Measurements from ENCODE around the gene GPR137.
A peak's percentile ranks its signal among the peaks of the same experiment; 100 is the strongest.

Gene GPR137

DNA sequence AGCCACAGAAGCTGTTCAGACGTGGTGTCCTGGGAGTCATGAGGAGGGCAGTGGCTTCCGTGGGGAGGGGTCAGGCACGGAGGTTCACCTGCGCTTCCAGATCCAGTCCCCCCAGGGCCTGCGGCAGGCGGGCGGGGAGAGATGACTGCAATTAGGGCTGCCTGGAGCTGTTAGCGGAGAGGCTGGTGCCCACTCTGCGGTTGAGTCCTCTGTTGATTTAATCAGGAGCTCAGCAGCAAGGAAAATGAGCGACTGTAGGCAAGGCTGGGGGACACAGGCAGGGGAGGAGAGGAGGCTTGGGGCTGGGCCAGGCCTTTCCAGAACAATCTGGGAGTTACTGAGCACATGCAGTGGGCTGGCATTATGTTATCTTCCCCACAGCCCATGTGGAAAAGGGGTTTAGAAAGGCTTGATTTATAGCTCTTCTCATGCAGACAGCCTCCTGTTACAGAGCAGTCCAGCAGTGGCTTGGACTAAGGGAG lies 21.2 kb upstream of the GPR137 start:
- no peak for DNase-seq

DNA sequence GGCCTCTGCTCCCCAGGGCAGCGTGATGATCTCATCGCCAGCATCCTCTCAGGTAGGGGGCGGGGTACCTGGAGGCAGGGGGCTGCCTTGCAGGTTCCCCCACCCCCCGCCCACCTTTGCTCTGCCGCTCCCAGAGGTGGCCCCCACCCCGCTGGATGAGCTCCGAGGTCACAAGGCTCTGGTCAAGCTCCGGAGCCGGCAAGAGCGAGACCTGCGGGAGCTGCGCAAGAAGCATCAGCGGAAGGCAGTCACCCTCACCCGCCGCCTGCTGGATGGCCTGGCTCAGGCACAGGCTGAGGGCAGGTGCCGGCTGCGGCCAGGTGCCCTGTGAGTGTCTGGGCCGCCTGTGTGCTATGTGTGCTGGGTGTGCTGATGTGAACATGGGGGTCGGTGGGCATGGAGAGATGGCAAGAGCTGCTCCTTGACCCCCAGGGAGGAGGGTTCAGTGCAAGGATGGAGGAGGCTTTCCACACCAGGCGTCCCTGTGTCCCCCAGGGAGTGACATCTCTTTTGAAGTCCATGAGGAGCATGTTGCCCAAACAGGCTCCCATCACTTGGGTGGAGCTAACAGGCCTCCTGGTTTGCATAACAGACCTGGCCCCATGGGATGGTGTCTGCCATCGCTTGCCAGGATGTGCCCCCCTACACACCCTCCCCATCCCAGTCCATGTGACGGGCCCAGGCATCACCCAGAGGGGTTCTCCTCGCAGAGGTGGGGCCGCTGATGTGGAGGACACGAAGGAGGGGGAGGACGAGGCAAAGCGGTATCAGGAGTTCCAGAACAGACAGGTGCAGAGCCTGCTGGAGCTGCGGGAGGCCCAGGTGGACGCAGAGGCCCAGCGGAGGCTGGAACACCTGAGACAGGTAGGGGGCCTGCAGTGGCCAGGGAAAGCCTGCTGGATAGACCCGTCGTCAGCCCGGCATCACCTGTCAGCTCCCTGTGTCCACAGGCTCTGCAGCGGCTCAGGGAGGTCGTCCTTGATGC lies 20.2 kb upstream of the GPR137 start:
- DNase-seq: no peak

DNA sequence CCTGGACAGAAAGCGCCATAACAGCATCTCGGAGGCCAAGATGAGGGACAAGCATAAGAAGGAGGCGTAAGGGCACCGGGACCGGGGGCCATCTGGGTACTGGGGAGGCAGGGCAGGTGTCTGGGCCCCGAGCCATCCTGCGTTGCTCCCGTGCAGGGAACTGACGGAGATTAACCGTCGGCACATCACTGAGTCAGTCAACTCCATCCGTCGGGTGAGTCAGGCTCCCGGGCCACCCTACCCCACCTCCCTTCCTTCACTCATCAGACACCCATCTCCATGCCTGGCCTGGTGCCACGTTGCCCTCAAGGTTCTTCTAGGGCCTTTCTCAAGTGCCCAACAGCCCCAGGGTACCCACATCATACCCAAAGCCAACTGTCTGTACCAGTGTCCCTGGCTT lies 19.3 kb upstream of the GPR137 start:
- no peak for DNase-seq

GRCh38 chr11:64267207-64267945 lies 18.3 kb upstream of the GPR137 start:
- no peak for DNase-seq

DNA sequence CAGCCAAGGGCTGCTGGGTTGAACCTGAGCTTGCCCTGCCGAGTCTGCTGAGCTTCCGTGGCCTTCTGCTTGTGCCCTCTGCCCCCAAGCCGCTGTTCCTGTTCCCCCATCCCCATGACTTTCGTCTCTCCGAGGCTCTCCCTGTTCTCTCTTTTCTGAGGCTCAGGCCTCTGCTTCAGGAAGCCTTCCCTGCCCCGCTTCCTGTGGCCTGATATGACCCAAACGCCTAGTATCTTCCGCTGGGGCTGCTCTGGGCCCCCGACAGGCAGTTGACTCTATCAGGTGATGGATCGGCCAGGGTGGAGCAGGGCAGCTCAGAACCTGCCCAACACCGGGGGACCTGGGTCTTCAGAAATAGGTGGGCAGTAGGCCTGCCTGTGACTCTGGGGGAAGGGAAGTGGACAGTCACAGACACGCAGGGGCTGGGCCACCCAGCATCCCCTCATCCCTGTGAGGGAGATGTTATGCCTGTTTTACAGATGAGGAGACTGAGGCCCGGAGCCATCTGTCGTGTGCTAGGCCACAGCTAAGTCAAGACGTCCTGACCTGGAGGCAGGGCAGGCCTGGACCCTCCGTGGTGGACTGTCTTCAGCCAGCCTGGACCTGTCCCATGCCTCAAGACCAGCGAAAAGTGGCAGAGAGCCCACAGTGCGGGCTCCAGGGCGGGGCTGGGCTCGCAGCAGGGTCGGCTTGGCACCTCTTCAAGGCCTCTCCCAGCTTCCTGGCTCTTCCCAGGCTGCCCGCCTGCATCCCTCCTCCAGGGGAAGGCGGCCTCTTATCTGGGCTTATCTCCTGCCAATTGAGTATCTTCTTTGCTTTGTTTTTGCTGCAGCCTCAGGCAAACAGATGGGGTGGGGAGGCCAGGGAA lies 17.4 kb upstream of the GPR137 start:
- DNase-seq: no peak

- DNase-seq: no peak
These were observed 16.6 kb upstream of the GPR137 start for GRCh38 chr11:64268893-64269539.

DNA sequence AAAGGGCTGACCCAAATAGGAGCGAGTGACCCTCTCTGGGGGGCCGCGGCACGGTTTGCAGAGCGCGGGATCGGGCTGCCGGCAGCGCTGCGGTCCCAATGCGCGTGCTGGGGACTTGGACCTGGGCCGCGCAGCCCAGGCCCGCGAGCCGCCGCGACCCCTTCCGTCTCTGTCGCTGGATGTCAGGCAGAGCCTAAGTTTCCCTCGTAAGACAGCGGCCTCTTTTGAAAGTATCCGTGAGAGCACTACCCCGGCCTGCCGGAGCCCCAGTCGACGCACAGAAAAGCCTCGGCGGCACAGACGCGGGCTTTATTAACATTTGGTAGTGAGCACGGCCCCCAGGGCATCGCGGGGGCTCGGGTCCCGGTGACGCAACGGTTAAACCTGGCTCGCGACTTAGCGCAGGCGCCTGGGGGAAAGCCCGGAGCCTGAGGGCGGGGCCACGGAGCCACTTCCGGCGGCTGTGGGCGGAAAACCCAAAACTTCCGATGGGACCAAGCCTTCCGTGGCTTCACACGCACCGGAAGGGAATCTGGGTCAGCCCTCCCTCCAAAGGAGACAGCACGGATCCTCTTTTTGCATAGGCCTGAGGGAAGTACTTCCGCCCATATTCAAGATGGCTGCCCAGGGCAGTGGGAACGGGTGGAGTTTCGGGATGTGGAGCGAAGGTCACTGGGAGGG lies 16.0 kb upstream of the GPR137 start:
- DNase-seq: peak; percentile 68

- DNase-seq: no peak
These were observed 10.4 kb upstream of the GPR137 start for GRCh38 chr11:64275031-64275800.

DNA sequence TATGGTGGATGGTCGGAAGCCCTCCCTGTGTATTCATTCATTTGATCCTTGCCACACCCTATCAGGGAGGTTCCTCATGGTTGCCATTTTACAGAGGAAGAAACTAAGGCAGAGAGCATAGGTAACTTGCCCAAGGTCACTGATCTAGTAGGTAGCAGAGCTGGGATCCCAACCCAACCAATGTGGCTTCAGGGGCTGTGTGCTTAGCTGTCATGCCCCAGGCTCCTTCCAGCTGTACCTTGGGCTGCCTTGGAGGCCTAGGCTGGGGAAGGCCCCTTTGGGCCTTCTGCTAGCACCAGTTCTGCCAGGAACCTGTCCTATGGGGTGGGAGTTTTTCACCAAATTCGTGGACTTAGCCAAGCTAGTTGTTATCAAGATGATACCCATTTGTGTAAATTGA lies 9.8 kb upstream of the GPR137 start:
- no peak for DNase-seq

DNA sequence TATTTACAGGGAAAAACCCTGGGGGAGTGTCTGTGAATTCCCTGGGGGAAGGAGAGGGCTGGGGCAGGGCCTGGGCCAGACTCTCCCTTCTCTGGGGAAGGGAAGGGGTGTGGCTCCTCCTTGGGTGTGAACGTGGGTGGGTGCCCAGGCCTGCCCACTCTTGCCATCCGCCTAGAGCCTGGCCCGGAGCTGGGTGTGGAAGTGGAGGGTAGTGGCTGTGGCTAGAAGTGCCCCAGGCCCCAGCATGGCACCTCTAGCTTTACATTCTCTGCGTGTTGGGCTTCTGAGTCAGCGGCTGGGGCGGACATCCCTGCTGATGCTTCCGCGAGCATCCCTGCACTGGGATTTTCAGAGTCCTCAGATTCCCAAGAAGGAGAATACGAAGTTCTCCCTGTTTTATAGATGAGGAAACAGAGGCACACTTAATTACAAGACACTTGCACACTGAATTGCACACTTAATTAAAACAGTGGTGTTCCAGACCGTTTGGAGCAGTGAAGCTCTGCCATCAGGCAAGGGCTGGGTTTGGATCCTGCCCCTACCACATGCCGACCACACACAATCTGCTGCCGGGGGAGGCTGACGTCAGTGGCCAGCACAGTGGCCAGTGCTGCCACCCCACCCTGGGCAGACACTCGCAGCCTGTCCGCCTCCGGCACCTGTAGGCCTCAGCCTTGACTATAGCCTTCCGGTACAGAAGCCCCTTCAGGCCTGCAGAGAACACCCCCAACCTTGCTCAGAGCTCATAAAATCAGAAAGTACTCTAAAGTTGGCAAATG lies 8.8 kb upstream of the GPR137 start:
- DNase-seq: peak; percentile 92

DNA sequence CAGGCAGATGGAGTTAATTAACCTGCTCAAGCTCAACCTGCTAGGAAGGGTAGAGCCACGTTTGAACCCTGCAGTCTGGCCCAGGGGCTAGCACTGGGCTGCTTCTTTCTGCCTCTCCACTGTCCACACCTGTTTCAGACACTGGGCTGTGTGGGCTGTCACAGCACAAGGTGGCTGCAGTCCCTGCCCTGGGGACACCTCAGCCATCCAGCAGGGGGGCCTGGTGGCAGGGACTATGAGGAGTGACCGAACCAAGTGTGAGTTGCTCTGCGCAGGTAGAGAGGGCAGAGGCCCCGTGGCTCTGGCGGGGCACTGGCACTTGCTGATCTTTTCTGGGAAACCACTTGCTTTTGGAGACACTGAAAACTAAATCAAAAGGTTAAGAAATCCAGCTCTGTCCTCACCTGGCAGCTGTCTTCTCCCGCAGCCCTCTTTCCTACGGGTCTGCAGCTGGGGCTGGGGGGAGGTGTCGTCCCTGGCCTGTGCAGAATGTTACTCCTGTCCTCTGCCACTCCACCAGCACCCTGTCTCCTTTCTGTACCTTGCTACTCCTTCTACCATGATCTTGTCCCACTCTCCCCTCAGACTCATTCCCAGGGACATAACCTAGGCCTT lies 7.0 kb upstream of the GPR137 start:
- DNase-seq: no peak

GRCh38 chr11:64281957-64282770 lies 3.5 kb upstream of the GPR137 start:
- DNase-seq: no peak

DNA sequence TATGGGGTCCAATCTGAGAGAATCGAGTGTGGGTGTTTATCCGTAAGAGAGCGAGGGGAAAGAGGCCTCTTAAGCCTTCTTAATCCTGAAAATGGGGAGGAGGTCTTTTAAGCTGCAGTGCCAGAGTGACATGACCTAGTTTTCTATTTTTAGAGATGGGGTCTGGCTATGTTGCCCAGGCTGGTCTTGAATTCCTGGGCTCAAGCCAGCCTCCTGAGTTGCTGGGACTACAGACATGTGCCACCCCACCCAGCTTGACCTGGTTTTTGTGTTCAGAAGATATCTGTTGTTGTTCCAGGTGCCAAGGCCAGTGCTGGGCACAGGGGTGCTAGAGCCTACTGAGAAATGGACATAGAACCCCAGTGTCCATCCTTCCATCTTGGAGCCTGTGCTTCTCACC lies 2.6 kb upstream of the GPR137 start:
- no peak for DNase-seq

- peak; percentile 99 for DNase-seq
These were observed 1.3 kb upstream of the GPR137 start, which contains the start of gene BAD for GRCh38 chr11:64284048-64284961. Gene BAD (minus strand): TSS chr11:64284665. CDS start chr11:64284368, 297 bp downstream.

DNA sequence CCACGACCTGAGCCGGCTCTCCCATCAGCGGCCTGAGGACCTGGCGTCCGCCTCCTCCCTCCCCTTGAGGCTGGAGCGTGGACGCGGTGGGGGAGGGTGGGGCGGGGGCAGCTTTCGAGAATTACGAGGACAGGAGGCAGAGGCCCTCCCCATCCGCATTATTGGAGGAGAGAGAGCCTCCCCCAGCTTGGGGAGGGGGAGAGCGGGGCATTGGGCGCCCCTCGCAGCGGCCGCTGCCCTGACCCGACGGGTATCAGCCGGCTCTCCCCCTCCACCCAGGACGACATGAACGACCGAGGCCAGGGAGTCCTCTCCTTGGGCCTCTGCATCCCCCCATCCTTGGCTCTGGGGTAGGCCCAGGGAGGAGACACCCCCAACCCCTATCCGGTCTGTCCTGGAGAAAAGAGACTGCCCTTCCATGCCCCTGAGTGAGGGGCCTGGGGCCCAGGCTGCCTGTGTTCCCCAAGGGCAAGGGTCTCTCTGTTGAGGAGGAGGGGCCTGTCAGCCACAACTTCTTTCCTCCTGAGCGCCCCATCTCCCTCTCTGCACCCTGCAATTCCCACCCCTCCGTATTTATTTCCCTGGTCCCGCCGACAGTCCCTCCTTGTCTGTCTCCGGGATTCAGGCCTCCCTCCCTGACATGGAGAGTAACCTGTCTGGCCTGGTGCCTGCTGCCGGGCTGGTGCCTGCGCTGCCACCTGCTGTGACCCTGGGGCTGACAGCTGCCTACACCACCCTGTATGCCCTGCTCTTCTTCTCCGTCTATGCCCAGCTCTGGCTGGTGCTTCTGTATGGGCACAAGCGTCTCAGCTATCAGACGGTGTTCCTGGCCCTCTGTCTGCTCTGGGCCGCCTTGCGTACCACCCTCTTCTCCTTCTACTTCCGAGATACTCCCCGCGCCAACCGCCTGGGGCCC lies 495 bp downstream of the GPR137 start:
- peak; percentile 79 for DNase-seq

DNA sequence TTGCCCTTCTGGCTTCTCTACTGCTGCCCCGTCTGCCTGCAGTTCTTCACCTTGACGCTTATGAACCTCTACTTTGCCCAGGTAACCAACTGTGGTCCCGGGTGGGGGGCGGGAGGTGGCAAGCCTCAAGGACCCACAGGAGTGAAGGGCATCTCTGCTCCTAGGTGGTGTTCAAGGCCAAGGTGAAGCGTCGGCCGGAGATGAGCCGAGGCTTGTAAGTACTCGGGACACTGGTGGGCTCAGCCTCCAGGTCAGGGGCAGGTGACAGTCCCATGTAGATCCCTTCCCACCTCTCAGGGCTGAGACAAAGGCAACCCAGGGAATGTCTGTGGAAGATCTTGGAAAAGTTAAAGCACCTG lies 1.1 kb downstream of the GPR137 start:
- DNase-seq: no peak

Measured in 8988T (cell line).